GM12878 (cell line): ENCODE measurements around the gene MYOM3.

Experiments
- DPF2 ChIP-seq: fragments of 450-650 bp; IDR thresholded peaks from 2 replicates; pipeline ENCODE4 v1.6.1; 2017; ENCODE audit warnings: mild to moderate bottlenecking
- FOS ChIP-seq: IDR thresholded peaks from 3 replicates; pipeline ENCODE4 v1.6.1; 2011; ENCODE audit warnings: borderline replicate concordance; ENCODE audit not compliant: insufficient read length; ENCODE audit errors: extremely low read depth
- NBN ChIP-seq: fragments of 450-650 bp; IDR thresholded peaks from 2 replicates; pipeline ENCODE4 v1.6.1; 2016
- NFYB ChIP-seq: IDR thresholded peaks from 2 replicates; pipeline ENCODE4 v1.6.1; 2011; ENCODE audit warnings: low read depth, mild to moderate bottlenecking, low read length, improper control_type of control experiment, moderate library complexity; ENCODE audit not compliant: insufficient read depth
- POLR2AphosphoS5 ChIP-seq: IDR thresholded peaks from 2 replicates; pipeline ENCODE4 v1.6.1; 2011; ENCODE audit warnings: mild to moderate bottlenecking, low read length, inconsistent platforms
- RB1 ChIP-seq: fragments of 450-650 bp; formaldehyde crosslinking; IDR thresholded peaks from 2 replicates; pipeline ENCODE4 v1.6.1; 2017; ENCODE audit warnings: mild to moderate bottlenecking, borderline replicate concordance
- SP1 ChIP-seq: IDR thresholded peaks from one replicate; pipeline ENCODE4 v1.6.1; 2011; ENCODE audit warnings: low read depth, low read length
- ZZZ3 ChIP-seq: IDR thresholded peaks from 2 replicates; pipeline ENCODE4 v1.6.1; 2011; ENCODE audit warnings: low read depth; ENCODE audit not compliant: control insufficient read depth, insufficient read length
- TF ChIP-seq, protein P1 (sequence below), 3 experiments: IDR thresholded peaks in 2 of 3; conservative IDR thresholded peaks in 1 of 3; 2 replicates each; pipeline ENCODE4 v1.5.1; 2011; ENCODE audit warnings: low read depth in 3 of 3, low read length in 3 of 3, mild to moderate bottlenecking in 3 of 3, control low read depth in 2 of 3, moderate library complexity in 2 of 3, inconsistent platforms in 1 of 3, mixed read lengths in 1 of 3; ENCODE audit not compliant: control insufficient read depth in 2 of 3, insufficient read depth in 1 of 3; ENCODE audit errors: extremely low read depth in 1 of 3
- TF ChIP-seq, protein P2 (sequence below): fragments of 450-650 bp; formaldehyde crosslinking; IDR thresholded peaks from 2 replicates; pipeline ENCODE4 v1.4.0; 2020; ENCODE audit warnings: mild to moderate bottlenecking, moderate library complexity

DNA sequence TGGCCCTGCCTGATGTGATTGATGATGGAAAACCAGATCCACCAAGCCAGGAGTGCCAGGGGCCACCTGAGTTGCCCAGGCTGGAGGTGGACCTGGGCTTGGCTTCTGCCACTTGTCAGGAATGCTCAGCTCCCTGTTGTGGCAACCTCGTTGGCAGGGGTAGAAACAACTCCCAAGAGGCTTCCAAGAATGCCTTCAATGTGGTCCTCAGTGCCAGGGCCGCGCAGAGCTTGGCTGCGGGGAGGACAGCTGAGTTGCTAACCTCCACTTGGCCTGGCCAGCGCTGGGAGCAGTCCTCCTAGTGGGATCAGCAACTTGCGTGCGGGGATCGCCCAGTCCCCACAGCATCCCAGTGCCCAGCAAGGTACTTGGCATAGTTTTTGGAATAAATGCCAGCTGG lies 9.0 kb downstream of the MYOM3 start:
- TF ChIP-seq DPF2 = no peak
- no peak for TF ChIP-seq NFYB
- TF ChIP-seq ZZZ3 = no peak
- TF ChIP-seq, protein P1, sequence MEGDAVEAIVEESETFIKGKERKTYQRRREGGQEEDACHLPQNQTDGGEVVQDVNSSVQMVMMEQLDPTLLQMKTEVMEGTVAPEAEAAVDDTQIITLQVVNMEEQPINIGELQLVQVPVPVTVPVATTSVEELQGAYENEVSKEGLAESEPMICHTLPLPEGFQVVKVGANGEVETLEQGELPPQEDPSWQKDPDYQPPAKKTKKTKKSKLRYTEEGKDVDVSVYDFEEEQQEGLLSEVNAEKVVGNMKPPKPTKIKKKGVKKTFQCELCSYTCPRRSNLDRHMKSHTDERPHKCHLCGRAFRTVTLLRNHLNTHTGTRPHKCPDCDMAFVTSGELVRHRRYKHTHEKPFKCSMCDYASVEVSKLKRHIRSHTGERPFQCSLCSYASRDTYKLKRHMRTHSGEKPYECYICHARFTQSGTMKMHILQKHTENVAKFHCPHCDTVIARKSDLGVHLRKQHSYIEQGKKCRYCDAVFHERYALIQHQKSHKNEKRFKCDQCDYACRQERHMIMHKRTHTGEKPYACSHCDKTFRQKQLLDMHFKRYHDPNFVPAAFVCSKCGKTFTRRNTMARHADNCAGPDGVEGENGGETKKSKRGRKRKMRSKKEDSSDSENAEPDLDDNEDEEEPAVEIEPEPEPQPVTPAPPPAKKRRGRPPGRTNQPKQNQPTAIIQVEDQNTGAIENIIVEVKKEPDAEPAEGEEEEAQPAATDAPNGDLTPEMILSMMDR (IDR thresholded peaks at IDR 0.05 in 2 of 3, conservative IDR thresholded peaks at IDR 0.05 in 1 of 3; ENCODE audit: control insufficient read depth in 2 of 3, extremely low read depth in 1 of 3, insufficient read depth in 1 of 3, low read depth in 3 of 3, low read length in 3 of 3) = no peak
- TF ChIP-seq, protein P2, sequence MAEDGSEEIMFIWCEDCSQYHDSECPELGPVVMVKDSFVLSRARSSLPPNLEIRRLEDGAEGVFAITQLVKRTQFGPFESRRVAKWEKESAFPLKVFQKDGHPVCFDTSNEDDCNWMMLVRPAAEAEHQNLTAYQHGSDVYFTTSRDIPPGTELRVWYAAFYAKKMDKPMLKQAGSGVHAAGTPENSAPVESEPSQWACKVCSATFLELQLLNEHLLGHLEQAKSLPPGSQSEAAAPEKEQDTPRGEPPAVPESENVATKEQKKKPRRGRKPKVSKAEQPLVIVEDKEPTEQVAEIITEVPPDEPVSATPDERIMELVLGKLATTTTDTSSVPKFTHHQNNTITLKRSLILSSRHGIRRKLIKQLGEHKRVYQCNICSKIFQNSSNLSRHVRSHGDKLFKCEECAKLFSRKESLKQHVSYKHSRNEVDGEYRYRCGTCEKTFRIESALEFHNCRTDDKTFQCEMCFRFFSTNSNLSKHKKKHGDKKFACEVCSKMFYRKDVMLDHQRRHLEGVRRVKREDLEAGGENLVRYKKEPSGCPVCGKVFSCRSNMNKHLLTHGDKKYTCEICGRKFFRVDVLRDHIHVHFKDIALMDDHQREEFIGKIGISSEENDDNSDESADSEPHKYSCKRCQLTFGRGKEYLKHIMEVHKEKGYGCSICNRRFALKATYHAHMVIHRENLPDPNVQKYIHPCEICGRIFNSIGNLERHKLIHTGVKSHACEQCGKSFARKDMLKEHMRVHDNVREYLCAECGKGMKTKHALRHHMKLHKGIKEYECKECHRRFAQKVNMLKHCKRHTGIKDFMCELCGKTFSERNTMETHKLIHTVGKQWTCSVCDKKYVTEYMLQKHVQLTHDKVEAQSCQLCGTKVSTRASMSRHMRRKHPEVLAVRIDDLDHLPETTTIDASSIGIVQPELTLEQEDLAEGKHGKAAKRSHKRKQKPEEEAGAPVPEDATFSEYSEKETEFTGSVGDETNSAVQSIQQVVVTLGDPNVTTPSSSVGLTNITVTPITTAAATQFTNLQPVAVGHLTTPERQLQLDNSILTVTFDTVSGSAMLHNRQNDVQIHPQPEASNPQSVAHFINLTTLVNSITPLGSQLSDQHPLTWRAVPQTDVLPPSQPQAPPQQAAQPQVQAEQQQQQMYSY (CRISPR knock-in tag) = no peak
- no peak for TF ChIP-seq POLR2AphosphoS5
- no peak for TF ChIP-seq RB1
- no peak for TF ChIP-seq SP1
- no peak for TF ChIP-seq FOS
- TF ChIP-seq NBN = no peak
